Subcutaneous abdominal adipose tissue (tissue), 5 donors: ENCODE data around the gene GPSM1.

ENCODE experiments used
- H3K27ac ChIP-seq: one replicate; pipeline ENCODE4 v1.7.0; 2013; ENCODE audit warnings: low read depth, mild to moderate bottlenecking, inconsistent platforms, low read length, moderate library complexity
- H3K27me3 ChIP-seq, 5 donors: one replicate each; pipeline ENCODE4 v1.7.0; 2013; ENCODE audit warnings: low read length in 5 of 5, inconsistent platforms in 1 of 5; ENCODE audit not compliant: control insufficient read depth in 5 of 5, insufficient read depth in 4 of 5
- H3K36me3 ChIP-seq, 5 donors: one replicate each; pipeline ENCODE4 v1.7.0; 2013; ENCODE audit warnings: low read length in 5 of 5; ENCODE audit not compliant: control insufficient read depth in 5 of 5, insufficient read depth in 5 of 5
- H3K4me1 ChIP-seq, 5 donors: one replicate each; pipeline ENCODE4 v1.7.0; 2013; ENCODE audit warnings: low read length in 5 of 5, mild to moderate bottlenecking in 3 of 5, moderate library complexity in 1 of 5; ENCODE audit not compliant: control insufficient read depth in 5 of 5, insufficient read depth in 5 of 5
- H3K4me3 ChIP-seq, 5 donors: one replicate each; pipeline ENCODE4 v1.7.0; 2013; ENCODE audit warnings: low read length in 5 of 5, low read depth in 1 of 5
- H3K9ac ChIP-seq, 5 donors: one replicate each; pipeline ENCODE4 v1.7.0; 2013; ENCODE audit warnings: low read length in 5 of 5, mild to moderate bottlenecking in 4 of 5, moderate library complexity in 3 of 5
- H3K9me3 ChIP-seq, 5 donors: one replicate each; pipeline ENCODE4 v1.7.0; 2013; ENCODE audit warnings: low read length in 5 of 5; ENCODE audit not compliant: control insufficient read depth in 5 of 5
- donor health status: healthy.
- donor health status: healthy.
- donor health status: healthy.
- donor health status: healthy.
- donor health status: healthy.

Gene GPSM1

DNA sequence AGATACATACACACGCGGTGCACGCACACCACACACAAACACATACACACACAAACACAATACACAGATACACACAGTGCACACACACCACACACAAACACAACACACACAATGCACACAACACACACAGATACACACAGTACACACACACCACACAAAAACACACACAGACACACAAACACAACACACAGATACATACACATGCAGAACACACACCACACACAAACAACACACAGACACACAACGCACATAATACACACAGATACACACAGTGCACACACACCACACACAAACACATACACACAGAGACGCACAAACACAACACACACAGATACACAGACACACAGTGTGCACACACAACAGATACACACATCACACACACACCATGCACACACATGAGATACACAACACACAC, 17.5 kb upstream of the GPSM1 start:
- H3K4me1 ChIP-seq = no peaks in the 10 kb centered on the region
- H3K36me3 ChIP-seq = no peaks in the 10 kb centered on the region
- peaks cover under 1 to 5% (median 4%) of the 10 kb centered on the region in 5 donors for H3K9me3 ChIP-seq
- peaks cover 7 to 66% (median 52%) of the 10 kb centered on the region in 5 donors for H3K27me3 ChIP-seq
- no peak overlapping the region for H3K27ac ChIP-seq
- H3K4me3 ChIP-seq = no peak overlapping the region
- no peak overlapping the region for H3K9ac ChIP-seq

- no peaks in the 10 kb centered on the region for H3K36me3 ChIP-seq
- no peak overlapping the region for H3K9ac ChIP-seq
- H3K27ac ChIP-seq = no peak overlapping the region
- no peaks in the 10 kb centered on the region for H3K4me1 ChIP-seq
- no peak overlapping the region for H3K4me3 ChIP-seq
- peaks cover 7 to 60% (median 51%) of the 10 kb centered on the region in 5 donors for H3K27me3 ChIP-seq
- H3K9me3 ChIP-seq = peaks cover 4 to 10% (median 10%) of the 10 kb centered on the region in 5 donors
These were observed 16.9 kb upstream of the GPSM1 start for GRCh38 chr9:136310273-136311030.

- H3K4me3 ChIP-seq = no peak overlapping the region
- no peaks in the 10 kb centered on the region for H3K36me3 ChIP-seq
- H3K4me1 ChIP-seq = no peaks in the 10 kb centered on the region
- H3K27me3 ChIP-seq = peaks cover 7 to 52% (median 45%) of the 10 kb centered on the region in 5 donors
- H3K9me3 ChIP-seq = peaks cover 4 to 11% (median 11%) of the 10 kb centered on the region in 5 donors
- H3K9ac ChIP-seq = no peak overlapping the region
- no peak overlapping the region for H3K27ac ChIP-seq
These were observed 16.0 kb upstream of the GPSM1 start for GRCh38 chr9:136311051-136312008.

DNA sequence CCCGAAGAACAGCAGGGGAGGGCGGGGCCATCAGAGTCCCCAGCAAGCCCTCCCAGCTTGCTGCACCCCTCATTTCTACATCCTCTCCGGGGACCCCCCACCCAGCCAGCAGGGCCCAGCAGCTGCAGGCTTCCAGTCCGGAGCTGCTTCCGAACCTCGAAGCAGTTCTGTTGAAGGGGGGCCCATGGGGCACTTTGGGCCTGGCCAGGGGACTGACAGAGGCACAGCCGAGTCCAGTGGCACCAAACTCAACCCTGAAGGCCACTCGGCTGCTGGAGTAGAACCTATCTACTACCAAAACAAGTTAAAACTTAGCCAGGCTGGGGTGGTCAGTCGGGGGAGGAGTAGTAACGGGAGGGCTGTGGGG, 15.3 kb upstream of the GPSM1 start:
- Histone ChIP-seq H3K4me1 (no peaks in the 10 kb centered on the region), H3K36me3 (no peaks in the 10 kb centered on the region), H3K4me3 (no peak overlapping the region), H3K27ac (no peak overlapping the region), H3K9me3 (peaks cover 4 to 11% (median 11%) of the 10 kb centered on the region in 5 donors), H3K27me3 (peaks cover 7 to 47% (median 43%) of the 10 kb centered on the region in 5 donors), H3K9ac (no peak overlapping the region)

- Histone ChIP-seq H3K36me3 (no peaks in the 10 kb centered on the region), H3K9ac (no peak overlapping the region), H3K4me3 (no peak overlapping the region), H3K27ac (no peak overlapping the region), H3K9me3 (peaks cover 4 to 11% (median 11%) of the 10 kb centered on the region in 5 donors), H3K4me1 (no peaks in the 10 kb centered on the region), H3K27me3 (peaks cover 7 to 42% (median 39%) of the 10 kb centered on the region in 5 donors)
These were observed 14.9 kb upstream of the GPSM1 start for GRCh38 chr9:136312436-136312835.

- Histone ChIP-seq H3K9ac (no peak overlapping the region), H3K27ac (no peak overlapping the region), H3K27me3 (peaks cover 7 to 37% (median 32%) of the 10 kb centered on the region in 5 donors), H3K4me1 (no peaks in the 10 kb centered on the region), H3K4me3 (no peak overlapping the region), H3K9me3 (peaks cover 4 to 11% (median 11%) of the 10 kb centered on the region in 5 donors), H3K36me3 (no peaks in the 10 kb centered on the region)
These were observed 14.0 kb upstream of the GPSM1 start for GRCh38 chr9:136313111-136314055.

- Histone ChIP-seq H3K36me3 (no peaks in the 10 kb centered on the region), H3K9ac (no peak overlapping the region), H3K9me3 (peaks cover 4 to 11% (median 11%) of the 10 kb centered on the region in 5 donors), H3K27me3 (peaks cover 7 to 31% (median 26%) of the 10 kb centered on the region in 5 donors), H3K4me1 (no peaks in the 10 kb centered on the region), H3K4me3 (no peak overlapping the region), H3K27ac (no peak overlapping the region)
These were observed 13.3 kb upstream of the GPSM1 start for GRCh38 chr9:136314056-136314416.

DNA sequence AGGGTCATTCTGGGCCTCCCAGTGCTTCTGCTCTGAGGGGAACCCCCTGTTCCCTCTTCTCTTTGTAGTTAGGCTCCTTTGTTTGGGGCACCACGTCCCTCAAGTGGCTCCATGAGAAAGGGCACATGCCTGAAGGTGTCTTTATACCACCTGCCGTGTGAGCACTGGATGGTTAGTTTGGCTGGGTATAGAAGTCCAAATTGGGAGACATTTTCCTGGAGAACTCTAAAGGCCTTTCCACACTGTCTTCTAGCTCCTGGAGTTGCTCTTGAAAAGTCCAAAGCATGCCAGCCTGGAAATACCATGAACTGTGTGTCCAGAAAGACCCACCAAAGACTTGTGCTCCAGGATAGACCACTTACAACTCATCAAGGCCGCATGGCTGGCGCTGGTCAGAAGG, 12.4 kb upstream of the GPSM1 start:
- Histone ChIP-seq H3K9me3 (peaks cover 4 to 11% (median 11%) of the 10 kb centered on the region in 5 donors), H3K36me3 (no peaks in the 10 kb centered on the region), H3K27ac (no peak overlapping the region), H3K4me3 (no peak overlapping the region), H3K9ac (no peak overlapping the region), H3K4me1 (no peaks in the 10 kb centered on the region), H3K27me3 (peaks cover 7 to 22% (median 17%) of the 10 kb centered on the region in 5 donors)

- Histone ChIP-seq H3K9me3 (peaks cover 4 to 11% (median 11%) of the 10 kb centered on the region in 5 donors), H3K27me3 (peaks cover 0 to 9% (median 5%) of the 10 kb centered on the region in 5 donors), H3K9ac (no peak overlapping the region), H3K36me3 (no peaks in the 10 kb centered on the region), H3K4me3 (no peak overlapping the region), H3K27ac (no peak overlapping the region), H3K4me1 (no peaks in the 10 kb centered on the region)
These were observed 11.0 kb upstream of the GPSM1 start for GRCh38 chr9:136316271-136316751.
